Ishikawa (cell line): ENCODE measurements around the gene FRRS1.

ENCODE experiments used
- CEBPB ChIP-seq: IDR thresholded peaks from 2 replicates; pipeline ENCODE4 v1.6.1; 2012
- CREB1 ChIP-seq: IDR thresholded peaks from 2 replicates; pipeline ENCODE4 v1.6.1; 2012; ENCODE audit warnings: low read depth
- EGR1 ChIP-seq: IDR thresholded peaks from 2 replicates; pipeline ENCODE4 v1.6.1; 2012
- EP300 ChIP-seq: IDR thresholded peaks from 2 replicates; pipeline ENCODE4 v1.6.1; 2012; ENCODE audit warnings: borderline replicate concordance
- FOXM1 ChIP-seq: IDR thresholded peaks from 2 replicates; pipeline ENCODE4 v1.6.1; 2012; ENCODE audit warnings: low read depth, borderline replicate concordance
- MAX ChIP-seq: IDR thresholded peaks from 2 replicates; pipeline ENCODE4 v1.6.1; 2012
- NFIC ChIP-seq: IDR thresholded peaks from 2 replicates; pipeline ENCODE4 v1.6.1; 2012
- RAD21 ChIP-seq: IDR thresholded peaks from 2 replicates; pipeline ENCODE4 v1.6.1; 2012; ENCODE audit warnings: low read depth
- TAF1 ChIP-seq: IDR thresholded peaks from 2 replicates; pipeline ENCODE4 v1.6.1; 2012; ENCODE audit warnings: low read depth, mild to moderate bottlenecking
- TCF12 ChIP-seq: IDR thresholded peaks from 2 replicates; pipeline ENCODE4 v1.6.1; 2012; ENCODE audit warnings: low read depth
- TEAD4 ChIP-seq: IDR thresholded peaks from 2 replicates; pipeline ENCODE4 v1.6.1; 2012
- USF1 ChIP-seq: IDR thresholded peaks from 2 replicates; pipeline ENCODE4 v1.6.1; 2012
- YY1 ChIP-seq: IDR thresholded peaks from 2 replicates; pipeline ENCODE4 v1.6.1; 2012; ENCODE audit warnings: low read depth
- ZBTB7A ChIP-seq: IDR thresholded peaks from 2 replicates; pipeline ENCODE4 v1.6.1; 2012; ENCODE audit warnings: low read depth
- TF ChIP-seq, protein P1 (sequence below): IDR thresholded peaks from 2 replicates; pipeline ENCODE4 v1.6.1; 2012; ENCODE audit warnings: low read depth, mild to moderate bottlenecking

Gene FRRS1

GRCh38 chr1:99759518-99760160, 6.8 kb downstream of the FRRS1 start:
- TF ChIP-seq TCF12 (no peak), ZBTB7A (no peak), CEBPB (no peak), CREB1 (no peak), MAX (no peak), RAD21 (no peak), FOXM1 (no peak), USF1 (no peak), TAF1 (no peak), YY1 (no peak), EP300 (no peak), EGR1 (no peak), TEAD4 (no peak), NFIC (no peak)
- TF ChIP-seq, protein P1, sequence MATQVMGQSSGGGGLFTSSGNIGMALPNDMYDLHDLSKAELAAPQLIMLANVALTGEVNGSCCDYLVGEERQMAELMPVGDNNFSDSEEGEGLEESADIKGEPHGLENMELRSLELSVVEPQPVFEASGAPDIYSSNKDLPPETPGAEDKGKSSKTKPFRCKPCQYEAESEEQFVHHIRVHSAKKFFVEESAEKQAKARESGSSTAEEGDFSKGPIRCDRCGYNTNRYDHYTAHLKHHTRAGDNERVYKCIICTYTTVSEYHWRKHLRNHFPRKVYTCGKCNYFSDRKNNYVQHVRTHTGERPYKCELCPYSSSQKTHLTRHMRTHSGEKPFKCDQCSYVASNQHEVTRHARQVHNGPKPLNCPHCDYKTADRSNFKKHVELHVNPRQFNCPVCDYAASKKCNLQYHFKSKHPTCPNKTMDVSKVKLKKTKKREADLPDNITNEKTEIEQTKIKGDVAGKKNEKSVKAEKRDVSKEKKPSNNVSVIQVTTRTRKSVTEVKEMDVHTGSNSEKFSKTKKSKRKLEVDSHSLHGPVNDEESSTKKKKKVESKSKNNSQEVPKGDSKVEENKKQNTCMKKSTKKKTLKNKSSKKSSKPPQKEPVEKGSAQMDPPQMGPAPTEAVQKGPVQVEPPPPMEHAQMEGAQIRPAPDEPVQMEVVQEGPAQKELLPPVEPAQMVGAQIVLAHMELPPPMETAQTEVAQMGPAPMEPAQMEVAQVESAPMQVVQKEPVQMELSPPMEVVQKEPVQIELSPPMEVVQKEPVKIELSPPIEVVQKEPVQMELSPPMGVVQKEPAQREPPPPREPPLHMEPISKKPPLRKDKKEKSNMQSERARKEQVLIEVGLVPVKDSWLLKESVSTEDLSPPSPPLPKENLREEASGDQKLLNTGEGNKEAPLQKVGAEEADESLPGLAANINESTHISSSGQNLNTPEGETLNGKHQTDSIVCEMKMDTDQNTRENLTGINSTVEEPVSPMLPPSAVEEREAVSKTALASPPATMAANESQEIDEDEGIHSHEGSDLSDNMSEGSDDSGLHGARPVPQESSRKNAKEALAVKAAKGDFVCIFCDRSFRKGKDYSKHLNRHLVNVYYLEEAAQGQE, result no peak

- TF ChIP-seq ZBTB7A, result no peak
- no peak for TF ChIP-seq TEAD4
- TF ChIP-seq, protein P1, result no peak
- TF ChIP-seq CEBPB, result no peak
- TF ChIP-seq FOXM1, result no peak
- TF ChIP-seq YY1, result no peak
- TF ChIP-seq EP300, result no peak
- TF ChIP-seq CREB1, result no peak
- TF ChIP-seq USF1, result no peak
- no peak for TF ChIP-seq TCF12
These were observed 8.3 kb downstream of the FRRS1 start for GRCh38 chr1:99758073-99758511.

DNA sequence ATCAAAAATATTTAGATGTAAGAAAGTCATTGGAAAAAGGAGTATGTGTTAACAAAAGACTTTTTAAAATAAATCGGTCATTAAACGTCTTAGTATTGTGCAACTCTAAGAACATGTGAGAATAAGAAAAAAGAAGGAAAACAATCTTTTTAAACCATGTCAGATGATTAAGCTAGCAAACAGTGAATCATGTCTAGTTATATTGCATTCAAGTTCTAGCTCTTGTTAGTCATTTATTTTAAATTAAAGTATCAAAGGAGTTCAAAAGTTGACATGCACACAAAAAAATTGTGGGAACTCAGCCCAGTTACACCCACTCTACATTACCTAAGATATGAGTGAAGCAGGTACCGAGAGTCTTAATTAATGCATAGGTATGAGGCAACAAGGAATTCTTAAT, 9.8 kb downstream of the FRRS1 start:
- TF ChIP-seq CEBPB, result peak; percentile 44; the same call in 1 of the 2 replicates
- TF ChIP-seq, protein P1, result no peak

DNA sequence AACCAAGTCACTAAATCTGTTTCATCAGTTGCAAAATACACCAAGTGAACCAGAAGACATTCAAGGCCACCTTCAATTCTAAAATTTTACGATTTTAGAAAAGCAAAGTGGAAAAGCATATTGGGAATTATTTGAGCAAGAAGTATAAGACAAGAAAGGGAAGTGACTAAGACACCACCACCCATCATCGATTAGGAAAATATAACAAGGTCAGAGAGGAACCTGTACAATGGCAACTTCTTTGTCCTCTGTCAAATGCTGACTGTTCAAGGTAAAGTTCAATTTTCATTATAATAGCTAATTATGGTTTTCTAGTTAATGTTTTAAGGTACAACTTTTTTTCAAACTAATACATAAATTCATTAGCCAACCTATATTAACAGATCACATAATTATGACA, 10.8 kb downstream of the FRRS1 start:
- TF ChIP-seq YY1, result no peak
- TF ChIP-seq USF1, result no peak
- TF ChIP-seq RAD21, result no peak
- TF ChIP-seq CEBPB, result no peak
- TF ChIP-seq, protein P1, result no peak
- no peak for TF ChIP-seq TAF1
